Adipocyte (in vitro differentiated cells): Measurements from ENCODE around the gene APBB3.
A peak's percentile ranks its signal among the peaks of the same experiment; 100 is the strongest.
"Not testable (repeated sequence)": the region's sequence is repeated elsewhere in the genome, so short reads cannot be mapped to it uniquely, and the experiment has no call there.

Experiments
- DNase-seq: peaks from one replicate; pipeline ENCODE4 v3.0.0-alpha.2; 2015; ENCODE audit warnings: low read depth
- H3K27me3 ChIP-seq: replicated peaks from 2 replicates; pipeline ENCODE4 v1.7.0; 2013; ENCODE audit warnings: mild to moderate bottlenecking, low read length, moderate library complexity; ENCODE audit not compliant: control insufficient read depth, insufficient read depth
- H3K36me3 ChIP-seq: 2 replicates; pipeline ENCODE4 v1.7.0; 2013; ENCODE audit warnings: low read length, mild to moderate bottlenecking, moderate library complexity; ENCODE audit not compliant: control insufficient read depth, insufficient read depth, severe bottlenecking
- H3K4me1 ChIP-seq: 2 replicates; pipeline ENCODE4 v1.7.0; 2013; ENCODE audit warnings: mild to moderate bottlenecking, low read length, moderate library complexity; ENCODE audit not compliant: control insufficient read depth, insufficient read depth
- H3K4me3 ChIP-seq: 2 replicates; pipeline ENCODE4 v1.7.0; 2013; ENCODE audit warnings: mild to moderate bottlenecking, low read length, moderate library complexity
- H3K9ac ChIP-seq: 2 replicates; pipeline ENCODE4 v1.7.0; 2013; ENCODE audit warnings: mild to moderate bottlenecking, low read length, moderate library complexity
- H3K9me3 ChIP-seq: 2 replicates; pipeline ENCODE4 v1.7.0; 2013; ENCODE audit warnings: mild to moderate bottlenecking, low read length, moderate library complexity; ENCODE audit not compliant: control insufficient read depth

The APBB3 gene, protein sequence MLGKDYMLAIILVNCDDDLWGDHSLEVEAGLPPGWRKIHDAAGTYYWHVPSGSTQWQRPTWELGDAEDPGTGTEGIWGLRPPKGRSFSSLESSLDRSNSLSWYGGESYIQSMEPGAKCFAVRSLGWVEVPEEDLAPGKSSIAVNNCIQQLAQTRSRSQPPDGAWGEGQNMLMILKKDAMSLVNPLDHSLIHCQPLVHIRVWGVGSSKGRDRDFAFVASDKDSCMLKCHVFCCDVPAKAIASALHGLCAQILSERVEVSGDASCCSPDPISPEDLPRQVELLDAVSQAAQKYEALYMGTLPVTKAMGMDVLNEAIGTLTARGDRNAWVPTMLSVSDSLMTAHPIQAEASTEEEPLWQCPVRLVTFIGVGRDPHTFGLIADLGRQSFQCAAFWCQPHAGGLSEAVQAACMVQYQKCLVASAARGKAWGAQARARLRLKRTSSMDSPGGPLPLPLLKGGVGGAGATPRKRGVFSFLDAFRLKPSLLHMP

DNA sequence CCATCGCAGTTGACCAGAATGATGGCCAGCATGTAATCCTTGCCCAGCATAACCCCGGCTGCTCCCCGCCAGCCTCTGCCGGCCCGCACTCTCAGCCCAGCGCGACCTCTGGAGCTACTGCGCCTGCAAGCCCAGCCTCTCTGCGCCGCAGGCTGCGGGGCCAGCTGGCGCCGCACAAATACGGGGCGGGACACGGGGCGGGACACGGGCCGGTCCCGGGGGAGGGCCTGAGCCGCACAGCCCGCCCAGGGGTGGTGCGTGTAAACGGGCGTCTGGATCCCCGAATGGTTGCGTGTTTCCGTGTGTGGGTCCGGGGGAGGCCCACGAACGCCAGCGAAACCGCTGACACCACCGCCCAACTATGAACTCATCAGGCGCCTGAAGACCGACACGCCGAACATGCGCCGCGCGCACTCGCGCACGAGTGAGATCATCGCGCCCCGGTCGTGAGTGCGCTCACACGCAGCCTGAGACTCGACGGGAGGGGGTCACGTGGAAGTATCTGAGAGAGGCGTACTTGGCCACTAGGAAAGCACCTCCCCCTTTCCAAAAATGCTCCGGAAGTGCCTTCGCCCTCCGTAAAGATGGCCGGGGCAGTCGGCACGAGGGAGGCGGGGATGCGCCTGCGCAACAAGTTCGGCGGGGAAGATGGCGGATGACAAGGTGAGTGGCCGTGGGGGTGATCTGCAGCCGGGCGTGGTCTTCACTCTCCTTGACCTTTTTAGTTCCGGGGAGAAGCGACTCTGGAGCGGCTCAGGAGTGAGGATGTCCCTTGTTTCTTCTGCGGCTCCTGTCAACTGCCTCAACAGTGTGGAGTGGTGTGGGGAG is at the start of gene APBB3, which contains the start of gene SLC35A4:
APBB3 (minus strand) TSS at position 403 of the 828 bp plus-strand sequence; CDS start at position 50, 353 bp downstream.
SLC35A4 (plus strand) TSS at position 633 of the 828 bp plus-strand sequence. CDS start 2,342 bp downstream, outside the sequence.
- Histone ChIP-seq H3K4me3 (peak within 1 kb of the TSS; percentile 97), H3K9ac (peak within 1 kb of the TSS; percentile 94), H3K4me1 (peaks cover 39% of the 10 kb centered on the region), H3K27me3 (no peaks in the 10 kb centered on the region), H3K36me3 (peaks cover 28% of the 10 kb centered on the region), H3K9me3 (no peaks in the 10 kb centered on the region)
- DNase-seq, result peak; percentile 100

DNA sequence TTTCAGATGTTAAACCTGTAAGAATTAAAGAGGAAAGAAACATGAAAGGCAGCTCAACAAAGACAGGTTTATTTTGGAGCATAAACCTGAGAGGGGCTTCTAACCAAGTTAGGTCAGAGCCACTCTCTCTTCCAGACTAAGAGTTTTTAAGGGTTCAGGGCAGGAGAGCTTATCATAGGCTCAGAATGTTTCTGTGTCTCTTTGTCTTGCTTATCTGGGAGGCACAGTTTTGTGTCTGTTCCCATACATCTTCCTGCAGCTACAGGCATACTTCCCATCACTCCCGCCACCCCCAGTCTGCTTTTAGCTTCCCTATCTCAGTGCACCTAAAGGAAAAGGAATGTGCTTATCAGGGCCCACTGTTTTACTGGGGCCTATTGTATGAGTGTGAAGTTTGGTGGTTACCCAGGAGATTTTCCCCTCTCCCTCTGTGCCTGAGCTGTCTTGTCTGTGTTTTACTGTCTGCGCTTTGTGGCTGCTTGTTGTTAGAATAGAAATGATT is 46.7 kb upstream of the APBB3 start:
- no peak overlapping the region for H3K4me3 ChIP-seq
- DNase-seq, result no peak

DNA sequence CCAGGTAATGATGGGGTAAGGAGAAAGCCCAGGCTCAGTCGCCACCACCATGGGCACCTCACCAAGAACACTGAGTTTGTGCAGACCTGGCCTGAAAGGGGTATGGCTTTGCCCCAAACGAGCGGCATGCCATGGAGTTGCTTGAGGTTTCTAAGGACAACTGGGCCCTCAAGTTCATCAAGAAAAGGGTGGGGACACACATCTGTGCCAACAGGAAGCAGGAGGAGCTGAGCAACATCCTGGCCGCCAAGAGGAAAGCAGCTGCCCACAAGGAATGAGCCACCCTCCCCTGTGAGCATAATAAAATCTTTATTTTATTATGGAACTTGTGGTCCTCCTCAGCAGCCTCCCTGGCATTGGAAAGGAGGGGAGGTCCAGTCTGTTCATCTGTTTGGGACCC is 44.7 kb upstream of the APBB3 start:
- H3K27me3 ChIP-seq, result no peaks in the 10 kb centered on the region
- DNase-seq, result no peak
- peaks cover 28% of the 10 kb centered on the region for H3K4me1 ChIP-seq
- no peak overlapping the region for H3K4me3 ChIP-seq
- no peaks in the 10 kb centered on the region for H3K9me3 ChIP-seq
- no peaks in the 10 kb centered on the region for H3K36me3 ChIP-seq
- H3K9ac ChIP-seq, result no peak overlapping the region

More for the DNA sequence above, 46.7 kb upstream of the APBB3 start:
- H3K27me3 ChIP-seq, result no peaks in the 10 kb centered on the region
- H3K36me3 ChIP-seq, result no peaks in the 10 kb centered on the region
- peaks cover 28% of the 10 kb centered on the region for H3K4me1 ChIP-seq
- H3K9me3 ChIP-seq, result no peaks in the 10 kb centered on the region
- H3K9ac ChIP-seq, result peak overlapping the region; percentile 33

DNA sequence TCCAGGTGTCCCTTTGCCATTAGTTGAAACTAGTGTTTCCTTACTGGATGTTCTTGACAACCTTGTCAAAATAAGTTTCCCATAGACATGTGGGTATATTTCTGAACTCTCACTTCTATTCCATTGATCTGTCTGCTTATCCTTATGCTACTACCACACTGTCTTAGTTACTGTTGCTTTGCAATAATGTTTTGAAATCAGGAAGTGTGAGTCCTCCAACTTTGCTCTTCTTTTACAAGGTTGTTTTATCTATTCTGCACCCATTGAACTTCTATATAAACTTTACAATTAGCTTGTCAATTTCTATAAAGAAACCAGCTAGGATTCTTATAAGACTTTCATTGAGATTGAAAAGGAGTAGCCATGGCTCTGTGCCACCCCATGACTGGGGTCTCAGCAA is 44.3 kb upstream of the APBB3 start:
- no peak for DNase-seq
- no peak overlapping the region for H3K4me3 ChIP-seq
- H3K36me3 ChIP-seq, result no peaks in the 10 kb centered on the region
- H3K9ac ChIP-seq, result no peak overlapping the region
- H3K27me3 ChIP-seq, result no peaks in the 10 kb centered on the region
- no peaks in the 10 kb centered on the region for H3K9me3 ChIP-seq
- H3K4me1 ChIP-seq, result peaks cover 28% of the 10 kb centered on the region

DNA sequence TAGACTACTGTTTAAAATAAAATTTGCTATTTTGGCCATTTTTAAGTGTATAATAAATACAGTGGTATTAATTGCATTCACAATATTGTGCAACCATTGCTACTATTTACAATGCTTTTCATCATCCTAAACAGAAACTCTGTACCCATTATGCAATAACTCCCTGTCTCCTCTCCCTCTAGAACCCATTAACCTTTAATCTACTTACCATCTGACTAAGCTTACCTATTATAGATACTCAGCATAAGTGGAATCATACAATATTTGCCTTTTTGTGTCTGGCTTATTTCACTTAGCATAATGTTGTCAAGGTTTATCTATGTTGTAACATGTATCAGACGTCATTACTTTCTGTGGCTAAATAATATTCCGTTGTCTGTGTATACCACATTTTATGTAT is 42.6 kb upstream of the APBB3 start:
- Histone ChIP-seq H3K4me3 (no peak overlapping the region), H3K27me3 (no peaks in the 10 kb centered on the region), H3K9ac (no peak overlapping the region), H3K36me3 (no peaks in the 10 kb centered on the region), H3K9me3 (no peaks in the 10 kb centered on the region), H3K4me1 (peaks cover 34% of the 10 kb centered on the region)
- peak; percentile 42 for DNase-seq

DNA sequence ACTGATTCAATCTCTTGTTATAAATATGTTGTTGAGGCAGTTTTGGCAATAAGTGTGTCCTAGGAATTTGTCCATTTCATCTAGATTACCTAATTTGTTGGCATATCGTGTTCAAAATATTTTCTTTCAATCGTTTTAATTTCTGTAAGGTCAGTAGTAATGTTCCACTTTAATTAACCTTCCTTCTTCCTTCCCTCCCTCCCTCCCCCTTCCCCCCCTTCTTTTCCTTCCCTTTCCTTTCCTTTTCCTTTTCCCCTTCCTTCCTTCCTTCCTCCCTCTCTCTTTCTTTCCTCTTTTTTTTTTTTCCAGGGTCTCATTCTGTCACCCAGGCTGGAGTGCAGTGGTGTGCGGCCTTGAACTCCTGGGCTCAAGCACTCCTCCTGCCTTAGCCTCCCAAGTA is 41.5 kb upstream of the APBB3 start:
- H3K4me1 ChIP-seq, result peaks cover 22% of the 10 kb centered on the region
- no peak overlapping the region for H3K9ac ChIP-seq
- no peaks in the 10 kb centered on the region for H3K9me3 ChIP-seq
- H3K27me3 ChIP-seq, result no peaks in the 10 kb centered on the region
- DNase-seq, result no peak
- no peak overlapping the region for H3K4me3 ChIP-seq
- no peaks in the 10 kb centered on the region for H3K36me3 ChIP-seq

DNA sequence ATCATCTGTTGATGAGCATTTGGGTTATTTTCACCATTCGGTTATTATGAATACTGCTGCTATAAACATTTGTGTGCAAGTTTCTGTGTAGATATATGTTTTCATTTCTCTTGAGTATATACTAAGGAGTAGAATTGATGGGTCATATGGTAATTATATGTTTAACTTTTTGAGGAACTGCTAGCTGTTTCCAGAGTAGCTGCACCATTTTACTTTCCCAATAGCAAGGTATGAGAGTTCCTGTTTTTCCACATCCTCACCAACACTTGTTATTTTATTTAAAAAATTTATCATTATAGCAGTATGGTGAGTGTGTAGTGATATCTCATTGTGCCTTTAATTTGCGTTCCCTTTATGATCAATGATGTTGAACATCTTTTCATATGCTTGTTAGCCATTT is 39.3 kb upstream of the APBB3 start:
- H3K36me3 ChIP-seq, result no peaks in the 10 kb centered on the region
- no peak overlapping the region for H3K4me3 ChIP-seq
- no peak for DNase-seq
- H3K9me3 ChIP-seq, result no peaks in the 10 kb centered on the region
- H3K4me1 ChIP-seq, result peaks cover 15% of the 10 kb centered on the region
- H3K27me3 ChIP-seq, result no peaks in the 10 kb centered on the region
- no peak overlapping the region for H3K9ac ChIP-seq

DNA sequence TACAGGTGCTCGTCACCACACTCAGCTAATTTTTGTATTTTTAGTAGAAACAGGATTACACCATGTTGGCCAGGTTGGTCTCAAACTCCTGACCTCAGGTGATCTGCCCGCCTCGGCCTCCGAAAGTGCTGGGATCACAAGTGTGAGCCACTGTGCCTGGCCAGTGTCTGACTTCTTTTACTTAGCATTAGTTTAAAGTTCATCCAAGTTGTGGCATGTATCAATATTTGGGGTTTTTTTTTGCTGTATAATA is 39.0 kb upstream of the APBB3 start:
- not testable (repeated sequence) for H3K4me3 ChIP-seq, H3K9me3 ChIP-seq, H3K27me3 ChIP-seq, DNase-seq, H3K36me3 ChIP-seq, H3K9ac ChIP-seq
- H3K4me1 ChIP-seq, result peaks cover 15% of the 10 kb centered on the region

DNA sequence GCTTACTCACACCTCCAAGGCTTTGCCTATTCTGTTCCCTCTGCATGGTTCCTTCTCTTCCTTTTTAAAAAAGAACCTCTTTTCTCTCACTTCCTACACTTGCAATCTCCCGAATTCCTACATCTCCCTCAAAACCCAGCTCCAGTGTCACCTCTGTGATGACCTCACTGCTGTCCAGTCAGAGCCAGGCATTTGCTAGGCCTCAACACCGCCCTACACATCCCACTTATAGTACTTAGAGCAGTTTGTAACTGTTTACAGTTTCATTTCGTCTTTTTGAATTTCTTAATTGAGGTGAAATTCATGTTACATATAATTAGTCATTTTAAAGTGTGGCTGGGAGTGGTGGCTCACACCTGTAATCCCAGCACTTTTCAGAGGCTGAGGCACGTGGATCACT is 37.7 kb upstream of the APBB3 start:
- H3K9ac ChIP-seq, result no peak overlapping the region
- H3K9me3 ChIP-seq, result no peaks in the 10 kb centered on the region
- no peaks in the 10 kb centered on the region for H3K27me3 ChIP-seq
- H3K4me3 ChIP-seq, result no peak overlapping the region
- no peaks in the 10 kb centered on the region for H3K36me3 ChIP-seq
- DNase-seq, result no peak
- peaks cover 13% of the 10 kb centered on the region for H3K4me1 ChIP-seq

DNA sequence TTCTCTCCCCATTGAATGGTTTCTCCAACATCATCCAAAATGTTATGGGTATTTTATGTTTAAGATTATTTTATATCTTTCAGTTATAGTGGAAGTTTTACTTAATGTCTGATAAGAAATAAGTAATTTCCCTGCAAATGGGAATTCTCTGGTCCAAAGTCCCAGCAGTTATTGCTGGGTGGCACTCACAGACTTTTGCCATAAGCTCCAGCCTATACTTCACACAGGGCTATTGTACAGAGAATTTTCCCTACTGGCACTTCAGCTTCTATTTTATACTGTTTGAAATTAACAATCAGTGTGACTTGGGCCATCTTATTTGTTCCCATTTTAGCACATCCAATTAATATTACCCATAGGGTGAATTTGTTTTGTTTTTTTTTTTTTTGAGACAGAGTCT is 35.7 kb upstream of the APBB3 start:
- no peaks in the 10 kb centered on the region for H3K27me3 ChIP-seq
- H3K4me3 ChIP-seq, result no peak overlapping the region
- H3K4me1 ChIP-seq, result peaks cover 20% of the 10 kb centered on the region
- no peak for DNase-seq
- no peaks in the 10 kb centered on the region for H3K36me3 ChIP-seq
- H3K9ac ChIP-seq, result no peak overlapping the region
- H3K9me3 ChIP-seq, result no peaks in the 10 kb centered on the region

DNA sequence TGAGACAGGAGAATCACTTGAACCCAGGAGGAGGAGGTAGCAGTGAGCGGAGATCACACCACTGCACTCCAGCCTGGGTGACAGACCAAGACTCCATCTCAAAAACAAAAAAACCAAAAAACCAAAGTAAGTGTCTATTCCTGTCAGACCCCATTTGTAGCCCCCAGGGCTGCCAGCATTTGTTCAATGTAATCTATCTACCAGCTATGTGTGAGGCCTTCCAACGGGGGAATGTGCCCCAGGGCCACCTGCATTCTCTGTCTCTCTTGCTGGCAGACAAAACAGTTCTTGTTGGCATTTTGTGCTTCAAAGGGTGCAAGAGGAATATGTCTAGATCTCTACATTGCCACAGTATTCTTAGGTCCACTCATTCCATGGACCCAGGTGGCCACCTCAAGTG is 34.4 kb upstream of the APBB3 start:
- Histone ChIP-seq H3K9me3 (no peaks in the 10 kb centered on the region), H3K27me3 (no peaks in the 10 kb centered on the region), H3K4me1 (peaks cover 21% of the 10 kb centered on the region), H3K9ac (no peak overlapping the region), H3K36me3 (no peaks in the 10 kb centered on the region), H3K4me3 (no peak overlapping the region)
- no peak for DNase-seq
